HG03342 (cell line): Measurements from ENCODE around the gene TH.
"Not testable (repeated sequence)": the region's sequence is repeated elsewhere in the genome, so short reads cannot be mapped to it uniquely, and the experiment has no call there.

Experiments used
- ATAC-seq: cut with Tn5 transposase; IDR thresholded peaks from one replicate; pipeline ENCODE4 v1.9.1; 2021; ENCODE audit warnings: mild to moderate bottlenecking, moderate library complexity; ENCODE audit not compliant: unreplicated experiment

TH gene

GRCh38 chr11:2196970-2197770 is 25.6 kb upstream of the TH start:
- peak; percentile 52 for ATAC-seq

- no peak for ATAC-seq
Measured at GRCh38 chr11:2195756-2196088, 24.1 kb upstream of the TH start.

GRCh38 chr11:2194877-2195755 is 23.5 kb upstream of the TH start:
- no peak for ATAC-seq

GRCh38 chr11:2193888-2194595 is 22.4 kb upstream of the TH start:
- not testable (repeated sequence) for ATAC-seq

- no peak for ATAC-seq
Measured at GRCh38 chr11:2193099-2193887, 21.7 kb upstream of the TH start.

GRCh38 chr11:2192435-2192834 is 20.8 kb upstream of the TH start:
- no peak for ATAC-seq

- ATAC-seq: no peak
Measured at GRCh38 chr11:2191883-2192282, 20.3 kb upstream of the TH start.

GRCh38 chr11:2190657-2191471 is 19.2 kb upstream of the TH start:
- ATAC-seq: no peak

GRCh38 chr11:2189938-2190656 is 18.5 kb upstream of the TH start:
- no peak for ATAC-seq

GRCh38 chr11:2188745-2189144 is 17.1 kb upstream of the TH start:
- ATAC-seq: no peak

GRCh38 chr11:2187280-2187707 is 15.7 kb upstream of the TH start:
- ATAC-seq: no peak

- no peak for ATAC-seq
Measured at GRCh38 chr11:2186669-2187279, 15.2 kb upstream of the TH start.

GRCh38 chr11:2185324-2186085 is 13.9 kb upstream of the TH start:
- no peak for ATAC-seq

GRCh38 chr11:2182692-2183474 is 11.3 kb upstream of the TH start:
- no peak for ATAC-seq

- ATAC-seq: no peak
Measured at GRCh38 chr11:2182075-2182474, 10.5 kb upstream of the TH start.

GRCh38 chr11:2180789-2181370 is 9.3 kb upstream of the TH start:
- no peak for ATAC-seq

- ATAC-seq: no peak
Measured at GRCh38 chr11:2180347-2180746, 8.7 kb upstream of the TH start.
